ENCODE data around the gene CORO6. TPM values are rescaled to one million over a fixed set of nuclear protein-coding genes. Genes with fewer than 3 reads are reported as not detected.

Gene CORO6
- total RNA-seq, 1 experiment from 2014 or later: 0.51 TPM

DNA sequence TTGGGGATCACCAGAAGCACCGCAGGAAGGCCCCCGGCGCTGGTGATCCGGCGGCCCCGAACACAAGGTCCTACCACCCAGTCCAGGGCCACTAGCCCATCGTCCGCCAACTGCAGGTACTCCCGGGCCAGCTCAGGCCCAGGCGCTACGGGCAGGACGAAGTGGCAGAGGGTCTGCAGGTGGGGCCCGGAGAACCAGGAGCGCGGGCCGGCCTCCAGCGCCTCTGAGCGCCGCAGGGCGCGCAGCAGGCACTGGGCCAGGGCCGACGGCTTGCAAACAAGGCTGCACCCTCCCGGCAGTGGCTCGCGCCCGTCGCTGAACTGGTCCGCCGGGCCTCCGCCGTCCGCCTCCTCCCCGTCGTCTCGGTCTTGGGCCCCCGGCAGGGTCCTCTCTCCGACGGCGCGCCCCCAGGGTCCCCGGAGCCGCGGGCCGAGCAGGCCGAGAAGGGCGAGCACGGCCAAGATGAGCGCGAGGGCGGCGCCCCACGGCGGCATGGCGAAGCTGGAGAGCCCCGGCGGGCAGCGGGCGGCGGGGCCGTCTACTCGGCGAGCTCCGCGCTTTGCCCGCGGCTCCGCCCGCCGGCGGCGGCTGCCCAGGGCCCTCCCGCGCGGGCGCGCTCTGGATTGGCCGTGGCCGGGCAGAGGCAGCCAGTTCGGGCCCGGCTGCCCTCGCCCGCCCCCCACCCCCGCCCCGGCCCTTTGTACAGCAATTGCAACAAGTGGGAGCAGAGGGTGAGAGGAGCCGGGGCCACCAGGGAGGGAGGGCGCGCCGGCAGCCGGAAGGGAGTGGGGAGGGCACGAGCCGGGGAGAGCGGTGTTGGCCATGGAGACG, 56.0 kb downstream of the CORO6 start, which contains the start of gene ABHD15:
ABHD15 (minus strand) TSS at position 565 of the 831 bp plus-strand sequence; CDS start at position 494, 71 bp downstream.
- DNase-seq (ENCODE audit: low read depth): peak; percentile 80

DNA sequence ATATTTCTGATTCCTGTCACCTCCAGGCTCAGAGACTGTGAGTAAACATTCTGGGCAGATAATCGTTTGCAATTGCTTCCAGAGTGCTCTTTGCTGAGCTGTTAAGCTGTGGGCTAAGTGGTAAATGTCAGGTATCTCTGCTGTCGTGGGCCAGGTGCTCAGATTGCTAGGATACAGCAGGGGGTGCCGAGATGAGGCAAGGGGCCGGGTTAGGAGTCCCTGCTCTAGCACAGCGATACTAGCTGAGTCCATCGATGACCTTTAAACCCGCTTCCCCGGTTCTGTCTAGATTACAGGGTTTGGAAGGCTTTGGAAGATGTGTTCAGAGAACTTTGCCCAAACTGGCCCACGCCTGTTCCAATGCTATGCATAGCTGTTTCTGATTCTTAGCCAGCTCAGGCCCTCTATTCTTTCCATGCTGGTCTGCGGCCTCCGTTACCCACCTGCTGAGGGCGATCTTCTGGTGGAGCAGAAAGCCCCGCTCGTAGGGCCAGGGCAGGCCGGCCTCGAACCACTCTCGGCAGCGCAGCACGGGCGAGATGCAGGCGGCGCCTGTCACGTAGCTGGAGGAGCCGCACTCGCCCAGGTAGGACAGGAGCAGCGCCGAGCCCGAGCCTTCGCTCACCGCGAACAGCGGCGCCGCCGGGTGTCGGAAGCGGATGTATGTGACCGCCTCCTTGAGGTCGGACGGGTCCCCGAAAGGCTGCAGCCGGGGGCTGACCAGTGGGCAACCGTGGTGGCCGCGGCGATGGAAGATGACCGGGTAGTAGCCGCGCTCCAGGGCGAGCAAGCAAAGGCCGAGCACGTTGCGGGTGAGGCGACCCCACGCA, 56.9 kb downstream of the CORO6 start:
- DNase-seq (ENCODE audit: low read depth): no peak

Other genes with a start within 250 kb of the CORO6 start
- 26.7 and 27.5 TPM in 2 replicates for gene TAOK1, start 232.5 kb downstream of the CORO6 start, total RNA-seq (2014; rRNA removed; shearing (Covaris generic))
- 2.6 and 4.1 TPM in 2 replicates for gene ABHD15, start 55.9 kb downstream of the CORO6 start, total RNA-seq (2014; rRNA removed; shearing (Covaris generic))
- gene TP53I13, start 54.2 kb downstream of the CORO6 start, total RNA-seq (2014; rRNA removed; shearing (Covaris generic)): 40.2 and 44.8 TPM in 2 replicates
- gene GIT1, start 33.3 kb downstream of the CORO6 start, total RNA-seq (2014; rRNA removed; shearing (Covaris generic)): 22.0 and 23.2 TPM in 2 replicates
- gene ANKRD13B, start 29.8 kb downstream of the CORO6 start, total RNA-seq (2014; rRNA removed; shearing (Covaris generic)): 13.1 and 15.8 TPM in 2 replicates